Uterus (tissue), 4 donors: ENCODE results near the gene ZFPL1. TPM values are rescaled to one million over a fixed set of nuclear protein-coding genes. Genes with fewer than 3 reads are reported as not detected.

Source experiments
- DNase-seq, 2 donors: peaks; one replicate each; pipeline ENCODE4 v3.0.0-alpha.2; 2019 to 2020
- H3K27ac ChIP-seq, 2 donors: fragments of 200-600 bp; sonication (generic); 1 replicate in 1 of 2; 2 replicates in 1 of 2; pipeline ENCODE4 v1.5.1; 2016 to 2018
- H3K27me3 ChIP-seq, 2 donors: fragments of 200-600 bp; sonication (generic); one replicate each; pipeline ENCODE4 v1.5.1; 2018 to 2019; ENCODE audit warnings: control low read depth in 1 of 2
- H3K36me3 ChIP-seq, 2 donors: fragments of 200-600 bp; sonication (generic); one replicate each; pipeline ENCODE4 v1.5.1; 2019; ENCODE audit warnings: control low read depth in 1 of 2
- H3K4me1 ChIP-seq, 2 donors: fragments of 200-600 bp; sonication (generic); one replicate each; pipeline ENCODE4 v1.5.1; 2018 to 2019; ENCODE audit warnings: control low read depth in 1 of 2
- H3K4me3 ChIP-seq, 2 donors: fragments of 200-600 bp; sonication (generic); 1 replicate in 1 of 2; 2 replicates in 1 of 2; pipeline ENCODE4 v1.5.1; 2018 to 2019; ENCODE audit warnings: mild to moderate bottlenecking in 1 of 2
- H3K9me3 ChIP-seq, 2 donors: fragments of 200-600 bp; sonication (generic); one replicate each; pipeline ENCODE4 v1.5.1; 2019; ENCODE audit warnings: control low read depth in 1 of 2
- CTCF ChIP-seq, 4 experiments: fragments of 200-600 bp in 2 of 4; fragments of 450-650 bp in 2 of 4; sonication (generic) in 2 of 4; IDR thresholded peaks; one replicate each; pipeline ENCODE4 v1.5.1; 2016 to 2019; ENCODE audit warnings: antibody characterized with exemption in 4 of 4, mild to moderate bottlenecking in 2 of 4, moderate library complexity in 1 of 4
- POLR2A ChIP-seq, 2 donors: fragments of 450-650 bp; IDR thresholded peaks; one replicate each; pipeline ENCODE4 v1.6.1; 2016; ENCODE audit warnings: antibody characterized with exemption in 2 of 2, mild to moderate bottlenecking in 1 of 2, moderate library complexity in 1 of 2
- intact Hi-C: fragments of 100-400 bp; cut with DNase I; formaldehyde crosslinking; loops from one replicate; pipeline ENCODE4 v1.15.1; 2023; ENCODE audit warnings: low total_unique reads
- total RNA-seq, 4 donors: library from RNA; depleted of rRNA in 3 of 4; stranded (reverse); fragments of >200 nt in 3 of 4; gene quantifications; one replicate each; pipeline versions ENCODE4 v1.1.0 to v1.2.4, GENCODE V29; 2014 to 2023
- donor health status: DM: yes; HTN: yes; CAD: no.

ZFPL1 gene
- total RNA-seq, 4 donors from 2014 or later: 9.0 to 37.5 (median 24.5) TPM

GRCh38 chr11:65072631-65072966, 11.4 kb upstream of the ZFPL1 start:
- TF ChIP-seq POLR2A (IDR thresholded peaks at IDR 0.05) (no peak), CTCF (IDR thresholded peaks at IDR 0.05) (no peak)
- H3K27me3 ChIP-seq: no peaks in the 10 kb centered on the region

DNA sequence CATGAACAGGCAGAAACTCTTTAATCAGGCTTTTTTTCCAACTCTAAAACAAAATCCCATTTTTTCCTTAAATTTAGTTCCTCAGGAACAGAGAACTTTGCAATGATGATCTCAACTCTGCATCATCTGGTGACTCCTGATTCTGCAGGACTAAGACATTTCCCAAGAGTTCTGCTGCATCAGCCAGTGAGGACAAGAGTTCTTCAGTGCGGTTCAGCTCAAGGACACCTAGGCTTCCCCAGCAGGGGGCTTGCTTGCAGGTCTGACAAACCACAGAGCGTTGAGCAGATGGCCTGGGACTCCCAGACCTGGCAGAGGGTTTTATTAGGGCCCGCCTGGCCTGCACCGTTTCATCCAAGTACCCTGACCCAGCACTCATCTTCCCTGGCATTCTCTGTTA, 6.6 kb upstream of the ZFPL1 start:
- H3K27ac ChIP-seq: no peak overlapping the region
- no peak for TF ChIP-seq CTCF (IDR thresholded peaks at IDR 0.05)
- TF ChIP-seq POLR2A (IDR thresholded peaks at IDR 0.05): no peak
- intact Hi-C loops: no loop called here
- H3K4me1 ChIP-seq: no peaks in the 10 kb centered on the region
- H3K9me3 ChIP-seq: no peaks in the 10 kb centered on the region
- no peaks in the 10 kb centered on the region for H3K27me3 ChIP-seq
- H3K4me3 ChIP-seq: no peak overlapping the region
- no peak for DNase-seq
- no peaks in the 10 kb centered on the region for H3K36me3 ChIP-seq

More at GRCh38 chr11:65072631-65072966, 11.4 kb upstream of the ZFPL1 start:
- Histone ChIP-seq H3K27ac (no peak overlapping the region), H3K4me3 (no peak overlapping the region), H3K4me1 (no peaks in the 10 kb centered on the region), H3K36me3 (no peaks in the 10 kb centered on the region), H3K9me3 (no peaks in the 10 kb centered on the region)
- no peak for DNase-seq
- intact Hi-C loops: no loop called here

GRCh38 chr11:65078151-65078550, 5.9 kb upstream of the ZFPL1 start:
- no peaks in the 10 kb centered on the region for H3K4me1 ChIP-seq
- DNase-seq: no peak

GRCh38 chr11:65078786-65079342, 5.2 kb upstream of the ZFPL1 start:
- Histone ChIP-seq H3K4me3 (no peak overlapping the region), H3K9me3 (no peaks in the 10 kb centered on the region), H3K27me3 (no peaks in the 10 kb centered on the region), H3K36me3 (no peaks in the 10 kb centered on the region), H3K4me1 (no peaks in the 10 kb centered on the region), H3K27ac (no peak overlapping the region)
- DNase-seq: no peak
- intact Hi-C loops: no loop called here
- TF ChIP-seq CTCF (IDR thresholded peaks at IDR 0.05) (no peak), POLR2A (IDR thresholded peaks at IDR 0.05) (no peak)

More at GRCh38 chr11:65078151-65078550, 5.9 kb upstream of the ZFPL1 start:
- Histone ChIP-seq H3K4me3 (no peak overlapping the region), H3K27ac (no peak overlapping the region), H3K9me3 (no peaks in the 10 kb centered on the region), H3K27me3 (no peaks in the 10 kb centered on the region), H3K36me3 (no peaks in the 10 kb centered on the region)
- no peak for TF ChIP-seq POLR2A (IDR thresholded peaks at IDR 0.05)
- TF ChIP-seq CTCF (IDR thresholded peaks at IDR 0.05): peak in 3 of 4 experiments; percentile 15 to 38 (median 33)
- intact Hi-C loops: no loop called here

GRCh38 chr11:65083134-65083833, 738 bp upstream of the ZFPL1 start:
- no peaks in the 10 kb centered on the region for H3K9me3 ChIP-seq
- TF ChIP-seq POLR2A (IDR thresholded peaks at IDR 0.05) (no peak), CTCF (IDR thresholded peaks at IDR 0.05) (no peak)
- peak overlapping the region; percentile 53 to 83 for H3K4me3 ChIP-seq
- no peaks in the 10 kb centered on the region for H3K36me3 ChIP-seq
- DNase-seq: no peak
- H3K27me3 ChIP-seq: no peaks in the 10 kb centered on the region
- intact Hi-C loops: no loop called here
- H3K27ac ChIP-seq: peak overlapping the region; percentile 82 to 96
- H3K4me1 ChIP-seq: peaks cover 0 to 6% of the 10 kb centered on the region in 2 donors
